Measurements from ENCODE around the gene DBN1. TPM values are rescaled to one million over a fixed set of nuclear protein-coding genes. Genes with fewer than 3 reads are reported as not detected.

The DBN1 gene
- total and polyA plus RNA-seq, 9 of the 15 experiments (the other 6 are each of a cell fraction or from before 2014, with no cell fraction given) = 0.25 to 87.2 (median 27.9) TPM

GRCh38 chr5:177427919-177428573 lies 45.4 kb downstream of the DBN1 start (continued):
- TF ChIP-seq CUX1 (CRISPR knock-in tag; IDR thresholded peaks at IDR 0.05) (no peak), COPS2 (conservative IDR thresholded peaks at IDR 0.05) (no peak), SMARCE1 (IDR thresholded peaks at IDR 0.05) (no peak), E2F3 (CRISPR knock-in tag; IDR thresholded peaks at IDR 0.05) (no peak), MXD1 (CRISPR knock-in tag; IDR thresholded peaks at IDR 0.05; ENCODE audit: borderline replicate concordance, poor library complexity, severe bottlenecking) (no peak), NR2C2 (CRISPR knock-in tag; IDR thresholded peaks at IDR 0.05) (no peak), NR2C2 (tag; IDR thresholded peaks at IDR 0.05) (no peak), PKNOX1 (IDR thresholded peaks at IDR 0.05) (peak; percentile 55; the same call in 1 of the 2 replicates), EP300 (IDR thresholded peaks at IDR 0.05; ENCODE audit: low read length) (peak; percentile 16; the same call in 1 of the 2 replicates), TCFL5 (CRISPR knock-in tag; conservative IDR thresholded peaks at IDR 0.05) (no peak), ATF7 (IDR thresholded peaks at IDR 0.05) (no peak), ZC3H4 (CRISPR knock-in tag; IDR thresholded peaks at IDR 0.05; ENCODE audit: borderline replicate concordance) (peak; percentile 79; the same call in 1 of the 2 replicates), FOXK2 (conservative IDR thresholded peaks at IDR 0.05 in 1 of 2, IDR thresholded peaks at IDR 0.05 in 1 of 2; ENCODE audit: low read depth in 2 of 2) (no peak), ZNF551 (CRISPR knock-in tag; IDR thresholded peaks at IDR 0.05) (no peak), SMC3 (conservative IDR thresholded peaks at IDR 0.05; ENCODE audit: insufficient read depth, low read depth, low read length) (no peak), TARDBP (IDR thresholded peaks at IDR 0.05) (no peak), DPF2 (IDR thresholded peaks at IDR 0.05) (peak; percentile 74)

Data from K562 (cell line).